ENCODE results near the gene CSF3.

CSF3 gene

DNA sequence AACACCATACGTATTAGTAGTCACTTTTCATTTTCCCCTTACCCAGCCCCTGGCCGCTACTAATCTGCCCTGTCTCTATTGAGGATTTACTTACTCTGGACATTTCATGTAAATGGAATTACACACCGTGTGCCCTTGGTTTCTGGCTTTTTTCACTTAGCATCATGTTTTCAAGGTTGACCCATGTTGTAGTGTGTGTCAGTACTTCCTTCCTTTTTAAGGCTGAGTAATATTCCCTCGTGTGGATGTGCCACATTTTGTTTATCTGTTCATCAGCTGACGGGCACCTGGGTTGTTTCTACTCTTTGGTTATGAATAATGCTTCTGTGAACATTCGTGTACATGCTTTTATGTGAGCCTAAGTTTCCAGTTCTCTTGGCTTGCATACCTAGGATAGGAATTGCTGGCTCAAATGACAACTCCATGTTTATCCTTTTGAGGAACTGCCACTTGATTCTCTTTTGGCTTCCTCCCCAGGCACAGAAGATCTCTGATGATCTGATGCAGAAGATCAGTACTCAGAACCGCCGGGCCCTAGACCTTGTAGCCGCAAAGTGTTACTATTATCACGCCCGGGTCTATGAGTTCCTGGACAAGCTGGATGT, 26.9 kb upstream of the CSF3 start:
- Histone ChIP-seq H3K9me2 (replicated peaks; ENCODE audit: insufficient read depth, low read length) (no peaks in the 10 kb centered on the region), H3K79me2 (ENCODE audit: insufficient read depth, low read length) (peaks cover 5% of the 10 kb centered on the region), H4K20me1 (ENCODE audit: low read depth, low read length) (no peaks in the 10 kb centered on the region), H3K9ac (ENCODE audit: low read length) (no peak overlapping the region), H3K4me3 (ENCODE audit: insufficient read depth, low read length, poor library complexity, severe bottlenecking) (no peak overlapping the region), H3K36me3 (ENCODE audit: low read length) (peaks cover 33% of the 10 kb centered on the region), H2AFZ (ENCODE audit: low read depth, low read length, severe bottlenecking) (no peak overlapping the region), H3F3A (ENCODE audit: insufficient read depth) (no peaks in the 10 kb centered on the region; the same call in 1 of the 2 replicates), H3K9me3 (ENCODE audit: insufficient read depth, low read length) (no peaks in the 10 kb centered on the region), H3K27me3 (ENCODE audit: low read length) (no peaks in the 10 kb centered on the region), H3K4me2 (ENCODE audit: low read depth, low read length, poor library complexity, severe bottlenecking) (no peak overlapping the region), H3K27ac (ENCODE audit: low read depth, low read length) (no peak overlapping the region)
- TF ChIP-seq EZH2phosphoT487 (conservative IDR thresholded peaks at IDR 0.05; ENCODE audit: low read length): no peak
- TF ChIP-seq, protein P1, sequence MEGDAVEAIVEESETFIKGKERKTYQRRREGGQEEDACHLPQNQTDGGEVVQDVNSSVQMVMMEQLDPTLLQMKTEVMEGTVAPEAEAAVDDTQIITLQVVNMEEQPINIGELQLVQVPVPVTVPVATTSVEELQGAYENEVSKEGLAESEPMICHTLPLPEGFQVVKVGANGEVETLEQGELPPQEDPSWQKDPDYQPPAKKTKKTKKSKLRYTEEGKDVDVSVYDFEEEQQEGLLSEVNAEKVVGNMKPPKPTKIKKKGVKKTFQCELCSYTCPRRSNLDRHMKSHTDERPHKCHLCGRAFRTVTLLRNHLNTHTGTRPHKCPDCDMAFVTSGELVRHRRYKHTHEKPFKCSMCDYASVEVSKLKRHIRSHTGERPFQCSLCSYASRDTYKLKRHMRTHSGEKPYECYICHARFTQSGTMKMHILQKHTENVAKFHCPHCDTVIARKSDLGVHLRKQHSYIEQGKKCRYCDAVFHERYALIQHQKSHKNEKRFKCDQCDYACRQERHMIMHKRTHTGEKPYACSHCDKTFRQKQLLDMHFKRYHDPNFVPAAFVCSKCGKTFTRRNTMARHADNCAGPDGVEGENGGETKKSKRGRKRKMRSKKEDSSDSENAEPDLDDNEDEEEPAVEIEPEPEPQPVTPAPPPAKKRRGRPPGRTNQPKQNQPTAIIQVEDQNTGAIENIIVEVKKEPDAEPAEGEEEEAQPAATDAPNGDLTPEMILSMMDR (IDR thresholded peaks at IDR 0.05; ENCODE audit: insufficient read depth, low read length, poor library complexity, severe bottlenecking): no peak

DNA sequence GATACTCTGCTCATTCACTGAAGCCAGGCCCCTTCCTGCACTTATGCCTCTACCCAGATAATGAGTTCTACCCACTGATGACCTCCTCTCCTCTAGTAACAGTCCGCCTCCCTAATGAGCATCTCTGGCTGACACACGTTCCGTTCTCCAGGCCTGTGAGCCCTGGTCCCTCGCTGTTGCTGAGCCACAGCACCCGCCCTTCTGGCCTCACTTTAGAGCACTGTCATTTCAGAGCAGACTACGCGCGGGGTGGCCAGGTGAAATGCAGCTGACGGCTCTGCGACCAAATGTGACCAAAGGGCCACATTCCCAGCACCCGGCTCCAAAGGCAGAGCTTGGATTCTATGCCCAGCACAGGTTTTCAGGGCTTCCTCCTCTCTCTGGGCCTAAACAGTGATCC, 20.8 kb upstream of the CSF3 start:
- H3K4me3 ChIP-seq (ENCODE audit: insufficient read depth, low read length, poor library complexity, severe bottlenecking): no peak overlapping the region
- TF ChIP-seq EZH2phosphoT487 (conservative IDR thresholded peaks at IDR 0.05; ENCODE audit: low read length): no peak
- TF ChIP-seq, protein P1 (IDR thresholded peaks at IDR 0.05; ENCODE audit: insufficient read depth, low read length, poor library complexity, severe bottlenecking): no peak
- no peaks in the 10 kb centered on the region for H3K79me2 ChIP-seq (ENCODE audit: insufficient read depth, low read length)
- H3K9me3 ChIP-seq (ENCODE audit: insufficient read depth, low read length): no peaks in the 10 kb centered on the region
- H3K27ac ChIP-seq (ENCODE audit: low read depth, low read length): no peak overlapping the region
- peaks cover 7% of the 10 kb centered on the region; the same call in 1 of the 2 replicates for H3K36me3 ChIP-seq (ENCODE audit: low read length)
- no peaks in the 10 kb centered on the region for H3F3A ChIP-seq (ENCODE audit: insufficient read depth)
- H4K20me1 ChIP-seq (ENCODE audit: low read depth, low read length): no peaks in the 10 kb centered on the region
- H3K9ac ChIP-seq (ENCODE audit: low read length): no peak overlapping the region
- no peak overlapping the region for H2AFZ ChIP-seq (ENCODE audit: low read depth, low read length, severe bottlenecking)
- no peaks in the 10 kb centered on the region for H3K9me2 ChIP-seq (replicated peaks; ENCODE audit: insufficient read depth, low read length)
- no peaks in the 10 kb centered on the region for H3K27me3 ChIP-seq (ENCODE audit: low read length)
- no peak overlapping the region for H3K4me2 ChIP-seq (ENCODE audit: low read depth, low read length, poor library complexity, severe bottlenecking)

DNA sequence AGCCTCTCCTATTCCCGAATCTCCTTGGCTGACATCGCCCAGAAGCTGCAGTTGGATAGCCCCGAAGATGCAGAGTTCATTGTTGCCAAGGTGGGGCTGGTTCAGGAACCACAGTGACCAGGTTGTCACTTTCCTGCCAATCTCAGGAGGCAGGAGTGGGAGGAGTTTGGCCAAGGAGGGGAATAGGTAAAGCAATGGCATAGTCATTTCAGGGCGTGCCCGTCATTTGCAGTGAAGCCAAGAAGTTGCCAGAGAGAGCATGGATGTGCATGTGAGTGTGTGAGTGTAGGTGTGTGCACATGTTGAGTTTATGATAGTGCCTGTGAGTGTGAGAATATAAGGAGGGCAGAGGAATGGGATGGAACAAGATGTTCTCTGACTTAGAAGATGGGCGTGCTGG, 19.8 kb upstream of the CSF3 start:
- TF ChIP-seq EZH2phosphoT487 (conservative IDR thresholded peaks at IDR 0.05; ENCODE audit: low read length): no peak
- TF ChIP-seq, protein P1 (IDR thresholded peaks at IDR 0.05; ENCODE audit: insufficient read depth, low read length, poor library complexity, severe bottlenecking): no peak
- H3F3A ChIP-seq (ENCODE audit: insufficient read depth): no peaks in the 10 kb centered on the region; the same call in 1 of the 2 replicates
- H3K27ac ChIP-seq (ENCODE audit: low read depth, low read length): no peak overlapping the region
- no peaks in the 10 kb centered on the region for H3K79me2 ChIP-seq (ENCODE audit: insufficient read depth, low read length)
- no peaks in the 10 kb centered on the region for H3K27me3 ChIP-seq (ENCODE audit: low read length)
- H2AFZ ChIP-seq (ENCODE audit: low read depth, low read length, severe bottlenecking): no peak overlapping the region
- no peak overlapping the region for H3K4me2 ChIP-seq (ENCODE audit: low read depth, low read length, poor library complexity, severe bottlenecking)
- H4K20me1 ChIP-seq (ENCODE audit: low read depth, low read length): no peaks in the 10 kb centered on the region
- H3K4me3 ChIP-seq (ENCODE audit: insufficient read depth, low read length, poor library complexity, severe bottlenecking): no peak overlapping the region
- H3K9ac ChIP-seq (ENCODE audit: low read length): no peak overlapping the region
- no peaks in the 10 kb centered on the region for H3K9me2 ChIP-seq (replicated peaks; ENCODE audit: insufficient read depth, low read length)
- H3K36me3 ChIP-seq (ENCODE audit: low read length): peaks cover 2% of the 10 kb centered on the region; the same call in 1 of the 2 replicates
- no peaks in the 10 kb centered on the region for H3K9me3 ChIP-seq (ENCODE audit: insufficient read depth, low read length)

Measured in SU-DHL-6 (cell line).